HepG2 (cell line): ENCODE measurements around the gene PTGDR2. TPM values are rescaled to one million over a fixed set of nuclear protein-coding genes. Genes with fewer than 3 reads are reported as not detected.

Source experiments
- ETS1 ChIP-seq: sonication (generic); formaldehyde crosslinking; IDR thresholded peaks from 2 replicates; pipeline ENCODE4 v1.4.0; 2020; ENCODE audit warnings: missing genetic modification reagents
- GABPA ChIP-seq, 2 experiments: IDR thresholded peaks; 2 replicates each; pipeline ENCODE4 v1.6.1; 2011 to 2016; ENCODE audit warnings: low read depth in 2 of 2, low read length in 1 of 2, missing biosample characterization in 1 of 2, missing genetic modification characterization in 1 of 2
- KIAA2018 ChIP-seq: sonication (generic); formaldehyde crosslinking; IDR thresholded peaks from 2 replicates; pipeline ENCODE4 v1.5.0; 2020; ENCODE audit warnings: mild to moderate bottlenecking, missing genetic modification reagents, borderline replicate concordance
- POGZ ChIP-seq: sonication (generic); formaldehyde crosslinking; IDR thresholded peaks from 2 replicates; pipeline ENCODE4 v1.4.0; 2020; ENCODE audit warnings: mild to moderate bottlenecking, missing genetic modification reagents
- RFXANK ChIP-seq: IDR thresholded peaks from 2 replicates; pipeline ENCODE4 v1.6.1; 2016
- TBX3 ChIP-seq: fragments of 450-650 bp; IDR thresholded peaks from 2 replicates; pipeline ENCODE4 v1.6.1; 2017; ENCODE audit warnings: antibody characterized with exemption, mild to moderate bottlenecking, inconsistent platforms, borderline replicate concordance
- YEATS2 ChIP-seq: sonication (generic); formaldehyde crosslinking; IDR thresholded peaks from 2 replicates; pipeline ENCODE4 v1.4.0; 2020; ENCODE audit warnings: missing genetic modification reagents, borderline replicate concordance
- ZNF350 ChIP-seq: sonication (generic); formaldehyde crosslinking; IDR thresholded peaks from 2 replicates; pipeline ENCODE4 v1.4.0; 2020; ENCODE audit warnings: mild to moderate bottlenecking, low read depth, missing genetic modification reagents, borderline replicate concordance
- ZNF543 ChIP-seq: sonication (generic); formaldehyde crosslinking; IDR thresholded peaks from 2 replicates; pipeline ENCODE4 v1.4.0; 2020; ENCODE audit warnings: mild to moderate bottlenecking, missing genetic modification reagents
- ZNF547 ChIP-seq: sonication (generic); formaldehyde crosslinking; IDR thresholded peaks from 2 replicates; pipeline ENCODE4 v1.5.1; 2020; ENCODE audit warnings: mild to moderate bottlenecking, missing genetic modification reagents
- ZNF562 ChIP-seq: sonication (generic); formaldehyde crosslinking; IDR thresholded peaks from 2 replicates; pipeline ENCODE4 v1.8.0; 2022; ENCODE audit warnings: missing genetic modification reagents, borderline replicate concordance
- ZNF564 ChIP-seq: sonication (generic); formaldehyde crosslinking; IDR thresholded peaks from 2 replicates; pipeline ENCODE4 v1.8.1; 2023; ENCODE audit warnings: mild to moderate bottlenecking, missing genetic modification reagents
- ZNF776 ChIP-seq: sonication (generic); formaldehyde crosslinking; IDR thresholded peaks from 2 replicates; pipeline ENCODE4 v1.4.0; 2020; ENCODE audit warnings: mild to moderate bottlenecking, missing genetic modification reagents
- ZNF782 ChIP-seq: sonication (generic); formaldehyde crosslinking; IDR thresholded peaks from 2 replicates; pipeline ENCODE4 v1.4.0; 2020; ENCODE audit warnings: missing genetic modification reagents, mild to moderate bottlenecking, borderline replicate concordance
- ZNF816 ChIP-seq: sonication (generic); formaldehyde crosslinking; IDR thresholded peaks from 2 replicates; pipeline ENCODE4 v1.8.0; 2022; ENCODE audit warnings: missing genetic modification reagents, mild to moderate bottlenecking, borderline replicate concordance
- polyA plus RNA-seq, 8 experiments: library from polyadenylated mRNA; depleted of rRNA in 3 of 8; stranded (reverse) in 7 of 8; unstranded in 1 of 8; fragments of >200 nt; fragmentation: Illumina TruSeq in 4 of 8; extraction: Trizol in 4 of 8; gene quantifications; 2 replicates each; pipeline versions ENCODE4 v1.2.1 to v1.2.3, GENCODE V29; 2011 to 2016; ENCODE audit warnings: low read depth in 4 of 8, missing spikeins in 1 of 8, mixed read lengths in 1 of 8; ENCODE audit not compliant: insufficient read depth in 1 of 8
- total RNA-seq, 5 experiments: library from RNA; depleted of rRNA; stranded (reverse); fragments of >200 nt; fragmentation: Illumina TruSeq; extraction: Trizol; gene quantifications; 2 replicates each; pipeline ENCODE4 v1.2.3, GENCODE V29; 2016; ENCODE audit warnings: low read depth in 1 of 5
- TF ChIP-seq, protein P1 (sequence below): sonication (generic); formaldehyde crosslinking; conservative IDR thresholded peaks from 2 replicates; pipeline ENCODE4 v1.4.0; 2020; ENCODE audit warnings: missing genetic modification reagents

The PTGDR2 gene
- total and polyA plus RNA-seq, 2 of the 13 experiments (the other 11 are each of a cell fraction or from before 2014, with no cell fraction given) = 1.9 to 2.5 TPM

DNA sequence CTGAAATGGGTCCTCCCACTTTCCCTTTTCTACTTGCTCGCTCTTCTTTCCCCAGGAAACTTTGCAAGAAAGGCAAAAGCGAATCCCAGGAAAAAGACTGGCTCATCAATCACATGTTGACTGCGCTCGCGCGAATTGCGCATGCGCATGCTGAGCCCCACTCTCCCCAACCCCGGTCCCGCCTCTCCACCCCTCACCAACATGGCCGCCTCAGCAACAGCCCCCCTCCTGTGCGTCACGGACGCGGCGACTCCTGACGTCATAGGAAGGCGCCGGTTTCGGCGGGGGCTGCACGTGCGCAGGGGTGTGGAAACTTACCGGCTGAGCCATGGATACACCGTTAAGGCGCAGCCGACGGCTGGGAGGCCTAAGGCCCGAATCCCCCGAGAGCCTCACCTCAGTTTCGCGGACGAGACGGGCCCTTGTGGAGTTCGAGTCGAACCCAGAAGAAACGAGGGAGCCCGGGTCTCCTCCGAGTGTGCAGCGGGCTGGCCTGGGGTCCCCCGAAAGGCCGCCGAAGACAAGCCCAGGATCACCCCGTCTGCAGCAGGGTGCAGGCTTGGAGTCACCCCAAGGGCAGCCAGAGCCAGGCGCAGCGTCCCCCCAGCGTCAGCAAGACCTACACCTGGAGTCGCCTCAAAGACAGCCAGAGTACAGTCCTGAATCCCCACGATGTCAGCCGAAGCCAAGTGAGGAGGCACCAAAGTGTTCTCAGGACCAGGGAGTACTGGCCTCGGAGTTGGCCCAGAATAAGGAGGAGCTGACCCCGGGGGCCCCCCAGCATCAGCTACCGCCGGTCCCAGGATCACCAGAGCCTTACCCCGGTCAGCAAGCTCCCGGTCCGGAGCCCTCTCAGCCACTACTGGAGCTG, 13.7 kb downstream of the PTGDR2 start, which contains the start of gene CCDC86 (continued):
- TF ChIP-seq ZNF547 = peak; percentile 74
- TF ChIP-seq KIAA2018 (CRISPR knock-in tag) = 0 out of 2 replicates have a peak, but pooled peaks have one; percentile 37
- TF ChIP-seq TBX3 = peak; percentile 27; the same call in 1 of the 2 replicates
- TF ChIP-seq ZNF564 = peak; percentile 72; the same call in 1 of the 2 replicates
- no peak for TF ChIP-seq ETS1
- 0 out of 2 replicates have a peak, but pooled peaks have one; percentile 74 for TF ChIP-seq RFXANK (CRISPR knock-in tag)
- TF ChIP-seq ZNF776 = peak; percentile 60; the same call in 1 of the 2 replicates
- TF ChIP-seq ZNF816 (CRISPR knock-in tag) = no peak
- TF ChIP-seq ZNF782 (CRISPR knock-in tag) = 0 out of 2 replicates have a peak, but pooled peaks have one; percentile 80
- TF ChIP-seq ZNF350 (CRISPR knock-in tag) = peak; percentile 88
- peak; percentile 76 for TF ChIP-seq ZNF543 (CRISPR knock-in tag)
- peak; percentile 99 for TF ChIP-seq POGZ (CRISPR knock-in tag)
- TF ChIP-seq YEATS2 (CRISPR knock-in tag) = peak; percentile 95
- no peak for TF ChIP-seq ZNF562 (CRISPR knock-in tag)
- no peak for TF ChIP-seq GABPA (IDR thresholded peaks at IDR 0.05; ENCODE audit: low read depth, low read length)
- peak; percentile 80 for TF ChIP-seq GABPA (CRISPR knock-in tag; IDR thresholded peaks at IDR 0.05; ENCODE audit: low read depth)
- TF ChIP-seq, protein P1, sequence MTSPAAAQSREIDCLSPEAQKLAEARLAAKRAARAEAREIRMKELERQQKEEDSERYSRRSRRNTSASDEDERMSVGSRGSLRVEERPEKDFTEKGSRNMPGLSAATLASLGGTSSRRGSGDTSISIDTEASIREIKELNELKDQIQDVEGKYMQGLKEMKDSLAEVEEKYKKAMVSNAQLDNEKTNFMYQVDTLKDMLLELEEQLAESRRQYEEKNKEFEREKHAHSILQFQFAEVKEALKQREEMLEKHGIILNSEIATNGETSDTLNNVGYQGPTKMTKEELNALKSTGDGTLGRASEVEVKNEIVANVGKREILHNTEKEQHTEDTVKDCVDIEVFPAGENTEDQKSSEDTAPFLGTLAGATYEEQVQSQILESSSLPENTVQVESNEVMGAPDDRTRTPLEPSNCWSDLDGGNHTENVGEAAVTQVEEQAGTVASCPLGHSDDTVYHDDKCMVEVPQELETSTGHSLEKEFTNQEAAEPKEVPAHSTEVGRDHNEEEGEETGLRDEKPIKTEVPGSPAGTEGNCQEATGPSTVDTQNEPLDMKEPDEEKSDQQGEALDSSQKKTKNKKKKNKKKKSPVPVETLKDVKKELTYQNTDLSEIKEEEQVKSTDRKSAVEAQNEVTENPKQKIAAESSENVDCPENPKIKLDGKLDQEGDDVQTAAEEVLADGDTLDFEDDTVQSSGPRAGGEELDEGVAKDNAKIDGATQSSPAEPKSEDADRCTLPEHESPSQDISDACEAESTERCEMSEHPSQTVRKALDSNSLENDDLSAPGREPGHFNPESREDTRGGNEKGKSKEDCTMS (CRISPR knock-in tag) = no peak
